ENCODE results near the gene KLF6.
A peak's percentile ranks its signal among the peaks of the same experiment; 100 is the strongest.

KLF6 gene

GRCh38 chr10:3808689-3809199, 23.7 kb upstream of the KLF6 start:
- no peak for DNase-seq

- DNase-seq, result no peak
Observed at GRCh38 chr10:3807928-3808496, 23.0 kb upstream of the KLF6 start.

GRCh38 chr10:3807211-3807927, 22.4 kb upstream of the KLF6 start:
- peak; percentile 42 for DNase-seq

- peak; percentile 51 for DNase-seq
Observed at GRCh38 chr10:3806603-3807002, 21.6 kb upstream of the KLF6 start.

GRCh38 chr10:3805791-3806461, 20.9 kb upstream of the KLF6 start:
- DNase-seq, result peak; percentile 94

GRCh38 chr10:3805201-3805790, 20.3 kb upstream of the KLF6 start:
- peak; percentile 71 for DNase-seq

GRCh38 chr10:3803927-3804741, 19.1 kb upstream of the KLF6 start:
- no peak for DNase-seq

- no peak for DNase-seq
Observed at GRCh38 chr10:3803295-3803926, 18.4 kb upstream of the KLF6 start.

GRCh38 chr10:3802526-3803265, 17.7 kb upstream of the KLF6 start:
- no peak for DNase-seq

GRCh38 chr10:3801558-3802192, 16.7 kb upstream of the KLF6 start:
- DNase-seq, result no peak

GRCh38 chr10:3800586-3800985, 15.6 kb upstream of the KLF6 start:
- no peak for DNase-seq

GRCh38 chr10:3797750-3798149, 12.7 kb upstream of the KLF6 start:
- DNase-seq, result no peak

- DNase-seq, result no peak
Observed at GRCh38 chr10:3793553-3793952, 8.5 kb upstream of the KLF6 start.

GRCh38 chr10:3792710-3793219, 7.8 kb upstream of the KLF6 start:
- DNase-seq, result no peak

- DNase-seq, result peak; percentile 96
Observed at GRCh38 chr10:3791974-3792633, 7.1 kb upstream of the KLF6 start.

GRCh38 chr10:3790858-3791257, 5.8 kb upstream of the KLF6 start:
- no peak for DNase-seq

- DNase-seq, result no peak
Observed at GRCh38 chr10:3790272-3790671, 5.3 kb upstream of the KLF6 start.

GRCh38 chr10:3789621-3790020, 4.6 kb upstream of the KLF6 start:
- no peak for DNase-seq

GRCh38 chr10:3787816-3788215, 2.8 kb upstream of the KLF6 start:
- no peak for DNase-seq

GRCh38 chr10:3787016-3787400, 2.0 kb upstream of the KLF6 start:
- DNase-seq, result no peak

All from fibroblast of upper back skin (primary cell).